ENCODE results near the gene SLC4A1.

- TF ChIP-seq POLR2A (IDR thresholded peaks at IDR 0.05): no peak
- TF ChIP-seq CTCF (IDR thresholded peaks at IDR 0.05 in 8 of 11, conservative IDR thresholded peaks at IDR 0.05 in 3 of 11): no peak
These were observed 9.8 kb downstream of the SLC4A1 start for GRCh38 chr17:44257815-44258760.

Data from spleen (tissue), 7 donors.